ENCODE measurements around the gene IRF6.

DNA sequence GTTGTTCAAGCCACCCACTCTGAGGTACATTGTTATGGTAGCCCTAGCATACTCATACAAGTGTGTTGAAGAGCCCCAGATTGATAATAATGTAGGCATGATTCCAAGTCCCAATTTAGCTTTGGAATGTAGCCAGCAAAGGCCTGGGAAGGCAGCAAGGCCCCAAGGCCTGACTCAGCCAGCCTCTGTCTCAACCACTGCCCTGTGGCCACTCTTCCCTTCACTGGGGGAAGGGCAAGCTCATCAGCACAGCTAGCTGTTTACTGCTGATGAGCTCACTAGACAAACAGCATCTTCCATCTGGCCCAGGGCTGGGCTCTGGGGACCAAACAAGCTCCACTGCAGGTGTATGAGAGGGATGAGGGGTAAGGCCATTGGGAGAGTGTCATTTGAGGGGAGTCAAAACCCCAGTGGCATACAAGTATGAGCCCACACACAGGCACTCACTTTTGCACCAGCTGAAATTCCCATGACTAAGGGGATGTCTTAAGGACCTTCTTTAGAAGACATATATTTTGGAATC, 2.2 kb upstream of the IRF6 start:
- TF ChIP-seq, protein P1, sequence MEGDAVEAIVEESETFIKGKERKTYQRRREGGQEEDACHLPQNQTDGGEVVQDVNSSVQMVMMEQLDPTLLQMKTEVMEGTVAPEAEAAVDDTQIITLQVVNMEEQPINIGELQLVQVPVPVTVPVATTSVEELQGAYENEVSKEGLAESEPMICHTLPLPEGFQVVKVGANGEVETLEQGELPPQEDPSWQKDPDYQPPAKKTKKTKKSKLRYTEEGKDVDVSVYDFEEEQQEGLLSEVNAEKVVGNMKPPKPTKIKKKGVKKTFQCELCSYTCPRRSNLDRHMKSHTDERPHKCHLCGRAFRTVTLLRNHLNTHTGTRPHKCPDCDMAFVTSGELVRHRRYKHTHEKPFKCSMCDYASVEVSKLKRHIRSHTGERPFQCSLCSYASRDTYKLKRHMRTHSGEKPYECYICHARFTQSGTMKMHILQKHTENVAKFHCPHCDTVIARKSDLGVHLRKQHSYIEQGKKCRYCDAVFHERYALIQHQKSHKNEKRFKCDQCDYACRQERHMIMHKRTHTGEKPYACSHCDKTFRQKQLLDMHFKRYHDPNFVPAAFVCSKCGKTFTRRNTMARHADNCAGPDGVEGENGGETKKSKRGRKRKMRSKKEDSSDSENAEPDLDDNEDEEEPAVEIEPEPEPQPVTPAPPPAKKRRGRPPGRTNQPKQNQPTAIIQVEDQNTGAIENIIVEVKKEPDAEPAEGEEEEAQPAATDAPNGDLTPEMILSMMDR (conservative IDR thresholded peaks at IDR 0.05; ENCODE audit: low read depth, low read length), result no peak
- TF ChIP-seq EZH2 (IDR thresholded peaks at IDR 0.05; ENCODE audit: low read length, unreplicated experiment), result no peak
- TF ChIP-seq EZH2phosphoT487 (IDR thresholded peaks at IDR 0.05; ENCODE audit: borderline replicate concordance, low read length), result no peak

Data from PC-3 (cell line).